RKO (cell line): ENCODE measurements around the gene FYN.

Experiments
- DNase-seq: peaks from one replicate; pipeline ENCODE4 v3.0.0-alpha.2; 2016; ENCODE audit warnings: low spot score

The FYN gene

GRCh38 chr6:111707773-111708172, 165.5 kb downstream of the FYN start:
- DNase-seq: no peak

- no peak for DNase-seq
Measured at GRCh38 chr6:111706841-111707391, 166.3 kb downstream of the FYN start.

- DNase-seq: no peak
Measured at GRCh38 chr6:111703723-111704122, 169.5 kb downstream of the FYN start.

- DNase-seq: no peak
Measured at GRCh38 chr6:111702268-111702667, 171.0 kb downstream of the FYN start.

DNA sequence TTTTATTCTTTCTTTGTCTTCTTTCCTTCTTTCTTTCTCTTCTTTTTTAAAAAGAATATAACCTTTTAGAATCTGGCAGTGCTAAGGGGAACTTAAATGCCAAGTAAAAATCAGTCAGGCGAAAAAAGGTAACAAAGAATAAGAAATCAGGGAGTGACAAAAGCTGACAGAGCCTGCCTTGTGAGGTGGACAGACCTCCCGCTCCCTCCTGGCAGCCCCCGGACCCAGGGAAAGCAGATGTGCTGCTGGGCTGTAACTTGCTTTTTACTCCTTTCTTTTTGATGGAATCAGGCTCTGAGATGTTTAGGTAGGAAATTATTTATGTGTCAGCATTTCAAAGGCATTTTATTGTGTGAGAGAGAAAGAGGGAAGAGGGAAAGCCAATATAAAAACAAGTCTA, 172.1 kb downstream of the FYN start:
- DNase-seq: no peak

DNA sequence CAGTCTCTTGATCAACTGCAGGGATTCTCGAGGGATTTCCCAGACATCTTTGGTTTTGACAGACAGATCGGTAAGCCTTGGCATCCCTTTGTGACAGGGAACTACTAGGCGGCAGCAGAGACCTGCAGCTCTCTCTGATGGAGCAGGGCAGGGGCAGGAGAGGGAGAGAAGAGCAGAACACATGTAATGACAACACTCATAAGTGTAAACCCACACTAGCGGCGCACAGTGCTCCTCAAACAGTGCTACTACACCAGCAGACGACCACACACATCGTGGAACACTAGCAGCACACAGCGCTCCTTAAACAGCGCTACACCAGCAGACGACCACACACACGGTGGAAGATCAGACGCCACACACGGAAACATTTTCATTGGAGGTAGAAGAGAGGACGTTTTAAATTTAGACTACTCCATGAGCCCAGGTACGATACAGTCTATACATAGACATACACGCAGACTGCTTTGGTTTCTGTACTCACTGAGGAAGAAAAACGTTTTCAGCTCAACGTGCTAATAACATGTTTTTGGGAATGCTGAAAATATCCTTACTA, 173.0 kb downstream of the FYN start:
- no peak for DNase-seq

DNA sequence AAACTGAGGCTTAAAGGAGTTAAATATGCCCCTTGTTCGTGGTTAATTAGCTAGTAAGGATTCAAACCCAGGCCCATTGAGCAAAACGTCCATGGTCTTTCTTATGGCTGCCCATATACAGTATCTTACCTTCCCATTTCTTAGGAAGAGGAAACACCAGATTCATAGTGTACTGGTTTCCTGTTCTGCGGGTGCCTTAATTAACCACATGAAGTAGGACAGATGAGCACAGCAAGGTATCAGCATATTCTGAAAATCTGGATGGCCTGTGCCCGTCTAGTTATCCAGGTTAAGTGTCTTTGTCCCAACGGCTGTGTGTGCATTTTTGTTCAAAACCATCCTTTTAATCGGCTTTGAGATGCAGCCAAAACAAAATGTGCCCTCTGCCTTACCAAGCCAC, 174.1 kb downstream of the FYN start:
- no peak for DNase-seq

GRCh38 chr6:111696814-111697213, 176.4 kb downstream of the FYN start:
- DNase-seq: no peak

- no peak for DNase-seq
Measured at GRCh38 chr6:111692327-111693164, 180.7 kb downstream of the FYN start.

DNA sequence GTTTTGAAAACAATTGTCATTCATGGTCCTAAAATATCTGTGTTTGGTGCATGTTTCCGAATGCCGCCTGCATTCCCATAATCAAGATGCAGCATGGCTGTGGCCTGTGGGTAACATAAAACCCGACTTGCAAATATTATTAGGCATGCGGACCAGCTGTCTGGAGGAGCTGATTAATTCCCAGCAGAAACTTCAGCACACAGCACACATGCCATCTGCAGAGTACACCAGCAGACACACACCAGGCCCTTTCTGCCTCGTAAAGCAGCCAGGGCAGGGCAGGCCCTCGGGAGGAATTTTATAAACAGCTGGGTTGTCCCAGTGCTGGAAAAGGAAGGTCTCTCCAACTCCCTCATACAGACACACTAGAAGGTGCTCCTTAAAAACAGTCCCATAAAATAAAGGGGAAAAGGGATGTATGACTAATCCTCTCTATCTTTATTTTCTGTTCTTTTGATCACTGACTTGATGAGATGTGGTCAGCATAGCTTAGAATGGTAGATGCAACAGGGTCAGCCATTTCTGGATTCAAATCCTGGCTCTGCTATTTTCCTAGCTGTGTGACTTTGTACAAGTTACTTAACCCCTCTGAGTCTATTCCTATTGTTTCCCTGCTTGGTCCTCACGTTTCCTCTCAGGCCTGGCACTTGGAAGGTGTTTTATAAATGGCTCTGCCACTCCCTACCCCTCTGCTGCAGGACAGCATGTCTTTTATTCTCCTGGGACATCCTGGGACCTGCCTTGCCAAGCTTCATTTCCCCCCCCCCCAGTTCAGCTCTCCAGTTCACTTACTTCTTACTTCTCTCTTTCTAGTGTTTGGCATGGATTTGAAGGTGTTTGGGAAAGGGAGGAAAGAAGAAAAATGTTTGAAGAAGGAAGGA, 181.7 kb downstream of the FYN start:
- no peak for DNase-seq

DNA sequence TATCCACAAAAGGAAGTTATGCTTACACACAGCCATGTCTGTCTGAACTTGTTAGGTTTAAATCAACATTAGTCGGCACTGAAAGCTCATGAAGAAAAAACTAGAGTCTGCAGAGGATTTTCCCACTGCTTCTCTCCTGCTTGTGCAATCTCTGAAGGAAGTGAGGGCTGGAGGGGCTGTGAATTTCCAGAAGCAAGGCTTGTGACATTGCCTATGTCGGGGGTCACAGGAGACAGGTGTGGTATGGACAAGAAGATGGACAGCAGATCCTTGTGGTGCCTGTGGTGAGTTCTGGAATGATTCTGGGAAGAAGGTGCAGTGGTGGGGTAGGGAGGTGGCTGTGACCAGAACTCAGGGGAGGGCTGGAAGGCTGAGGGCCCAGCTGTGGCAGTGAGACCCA, 183.3 kb downstream of the FYN start:
- DNase-seq: no peak

- no peak for DNase-seq
Measured at GRCh38 chr6:111689419-111689818, 183.8 kb downstream of the FYN start.

DNA sequence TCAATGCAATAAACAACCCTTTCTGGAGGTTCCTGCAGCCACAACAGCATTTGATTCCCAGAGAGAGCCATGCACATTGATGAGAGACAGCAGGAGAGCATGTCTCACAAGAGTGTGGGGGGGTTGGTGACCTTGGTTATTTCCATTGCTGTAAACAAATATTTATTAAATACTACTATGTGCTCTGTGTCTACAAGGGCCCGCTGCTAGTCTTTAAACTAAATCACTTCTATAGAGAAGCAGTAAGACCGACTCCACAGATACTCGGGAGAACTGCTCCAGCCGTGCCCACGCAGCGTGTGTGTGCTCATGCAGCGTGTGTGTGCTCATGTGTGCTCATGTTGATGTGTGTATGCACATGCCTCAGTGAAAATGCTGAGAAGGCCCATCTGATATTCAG, 184.9 kb downstream of the FYN start:
- DNase-seq: no peak

DNA sequence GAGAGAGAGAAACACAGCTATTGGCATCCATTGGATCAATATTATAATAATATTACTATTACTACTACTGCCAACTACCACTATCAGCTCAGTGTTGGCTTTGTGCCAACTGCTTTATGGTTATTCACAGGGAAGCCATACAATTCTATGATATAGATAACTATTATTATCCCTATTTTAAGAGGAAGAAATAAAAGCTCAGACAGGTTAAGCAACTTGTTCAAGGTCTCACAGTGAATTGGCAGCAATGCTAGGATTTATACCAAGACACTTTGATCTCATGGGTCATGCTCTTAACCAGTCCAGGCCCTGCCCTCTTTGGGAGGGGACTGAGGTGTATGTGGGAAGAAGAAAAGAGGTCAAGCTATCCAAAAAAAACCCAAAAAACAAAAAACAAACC, 185.6 kb downstream of the FYN start:
- no peak for DNase-seq

DNA sequence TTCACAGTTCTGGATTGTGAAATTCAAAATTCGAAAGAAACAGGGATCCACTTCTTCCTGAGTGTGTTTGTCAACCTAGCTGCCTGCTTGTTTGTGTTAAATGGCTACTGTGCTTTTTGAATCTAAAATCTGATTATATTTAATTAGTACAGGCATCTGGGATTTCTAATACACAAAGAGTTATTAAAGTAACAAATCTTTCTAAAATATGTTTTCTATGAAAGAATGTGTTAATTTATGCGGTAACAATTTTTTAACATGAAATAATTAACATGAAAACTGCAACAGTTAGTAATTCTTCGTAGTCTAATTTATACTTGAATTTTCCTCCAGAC, 186.4 kb downstream of the FYN start:
- DNase-seq: no peak

DNA sequence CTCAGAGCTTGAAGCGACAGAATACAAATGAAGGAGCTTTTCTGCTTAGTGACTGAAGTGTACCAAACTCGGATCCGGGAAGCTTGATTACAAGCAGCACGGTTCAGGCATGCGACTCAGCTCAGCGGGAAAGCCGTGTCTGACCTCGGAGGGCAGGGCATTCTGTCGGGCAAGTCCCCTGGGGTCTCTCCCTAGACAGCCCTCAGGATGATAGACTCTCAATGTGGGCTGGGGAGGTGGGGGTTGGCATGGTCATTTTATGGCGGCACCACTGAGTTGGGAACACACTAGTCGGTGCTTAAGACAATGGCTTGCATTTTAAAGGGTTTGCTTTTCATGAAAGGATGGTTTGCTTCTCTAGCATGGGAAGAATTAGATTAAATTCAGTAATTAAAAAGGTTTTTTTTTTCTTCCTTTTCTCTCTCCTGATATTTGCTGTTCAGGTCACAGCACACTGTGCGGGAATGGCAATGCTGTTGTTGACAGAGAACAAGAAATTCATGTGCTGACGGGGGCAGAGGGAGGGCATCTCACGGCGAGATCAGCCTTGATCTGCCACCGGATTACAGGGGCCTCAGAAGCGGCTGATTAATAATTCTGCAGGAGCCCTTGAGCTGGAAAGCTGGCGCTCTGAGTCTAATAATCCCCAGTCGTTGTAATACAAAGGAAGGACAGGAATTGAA, 186.9 kb downstream of the FYN start:
- no peak for DNase-seq

- DNase-seq: no peak
Measured at GRCh38 chr6:111685526-111685925, 187.7 kb downstream of the FYN start.

- DNase-seq: no peak
Measured at GRCh38 chr6:111685058-111685457, 188.2 kb downstream of the FYN start.

- no peak for DNase-seq
Measured at GRCh38 chr6:111683749-111684267, 189.4 kb downstream of the FYN start.

- DNase-seq: no peak
Measured at GRCh38 chr6:111683157-111683556, 190.1 kb downstream of the FYN start.

DNA sequence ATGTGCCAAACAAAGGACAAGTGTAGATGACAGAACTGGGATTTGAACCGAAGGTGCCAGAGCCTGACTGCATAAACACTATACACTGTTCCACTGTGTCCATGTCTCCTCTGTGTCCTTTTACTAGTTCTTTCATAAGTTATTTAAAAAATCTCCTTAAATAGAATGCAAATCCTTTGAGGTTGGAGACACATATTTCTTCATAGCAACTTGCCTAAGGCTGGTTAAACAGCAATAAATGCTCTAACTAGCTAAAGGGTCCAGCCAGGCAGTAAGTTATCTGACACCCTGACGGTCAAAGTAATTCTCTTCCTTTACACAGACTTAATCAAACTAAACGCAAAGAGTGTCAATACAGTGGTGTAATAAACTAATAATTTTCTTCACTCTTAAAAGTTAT, 191.4 kb downstream of the FYN start:
- DNase-seq: no peak
